H1 (cell line): Measurements from ENCODE around the gene TTC13. TPM values are rescaled to one million over a fixed set of nuclear protein-coding genes. Genes with fewer than 3 reads are reported as not detected.

Experiments
- CTCF ChIA-PET: fragments of 300-600 bp; sonication (Branson Sonifier 250); formaldehyde crosslinking; loops from one replicate; lab custom pipeline; 2021; ENCODE audit not compliant: partially characterized antibody; lab: Charles Lee
- POLR2A ChIA-PET: fragments of 300-600 bp; sonication (Branson Sonifier 250); formaldehyde crosslinking; loops from one replicate; lab custom pipeline; 2021; ENCODE audit warnings: inconsistent platforms; ENCODE audit not compliant: partially characterized antibody; lab: Charles Lee
- DNase-seq, 2 experiments: peaks; one replicate each; pipeline versions ENCODE4 v3.0.0 to v3.0.0-alpha.2; 2010 to 2022; ENCODE audit warnings: low spot score in 2 of 2, low read depth in 1 of 2, mixed read lengths in 1 of 2
- FAIRE-seq: peaks from 2 replicates; lab custom pipeline; 2011; peaks lifted over from hg19 to GRCh38; lab: Jason Lieb, UNC
- H2AFZ ChIP-seq: 2 replicates; pipeline ENCODE4 v1.8.1; 2012; ENCODE audit warnings: low read length, inconsistent platforms
- H2AK5ac ChIP-seq: 2 replicates; pipeline ENCODE4 v1.6.1; 2013; ENCODE audit warnings: low read depth, low read length
- H2BK120ac ChIP-seq: replicated peaks from 2 replicates; pipeline ENCODE3; 2013; ENCODE audit warnings: low read depth, low read length, inconsistent platforms
- H2BK12ac ChIP-seq: 2 replicates; pipeline ENCODE4 v1.6.1; 2013; ENCODE audit warnings: low read depth, low read length
- H2BK15ac ChIP-seq: 2 replicates; pipeline ENCODE4 v1.6.1; 2013; ENCODE audit warnings: low read length
- H2BK20ac ChIP-seq: 2 replicates; pipeline ENCODE4 v1.6.1; 2013; ENCODE audit warnings: low read length
- H2BK5ac ChIP-seq: 2 replicates; pipeline ENCODE4 v1.6.1; 2013; ENCODE audit warnings: low read depth, low read length
- H3K14ac ChIP-seq: 2 replicates; pipeline ENCODE4 v1.6.1; 2013; ENCODE audit warnings: inconsistent platforms; ENCODE audit not compliant: insufficient read length
- H3K18ac ChIP-seq: 2 replicates; pipeline ENCODE4 v1.6.1; 2013; ENCODE audit warnings: low read length; ENCODE audit errors: extremely low read depth
- H3K23ac ChIP-seq: 2 replicates; pipeline ENCODE4 v1.6.1; 2013; ENCODE audit warnings: inconsistent platforms; ENCODE audit not compliant: insufficient read length
- H3K23me2 ChIP-seq: 2 replicates; pipeline ENCODE4 v1.6.1; 2013; ENCODE audit warnings: low read depth, low read length
- H3K27ac ChIP-seq: 2 replicates; pipeline ENCODE4 v1.6.1; 2011; ENCODE audit warnings: low read depth, low read length, inconsistent platforms
- H3K27me3 ChIP-seq, 4 experiments: replicated peaks in 1 of 4; 1 replicate in 1 of 4; 2 replicates in 3 of 4; pipeline versions ENCODE4 v1.6.1 to v1.8.1; 2011 to 2013; ENCODE audit warnings: low read length in 3 of 4, mild to moderate bottlenecking in 3 of 4, inconsistent platforms in 2 of 4, mixed read lengths in 2 of 4, moderate library complexity in 1 of 4; ENCODE audit not compliant: control insufficient read depth in 3 of 4, insufficient read depth in 3 of 4; ENCODE audit errors: extremely low read depth in 1 of 4
- H3K36me3 ChIP-seq, 4 experiments: 2 replicates each; pipeline versions ENCODE4 v1.6.1 to v1.8.1; 2011 to 2013; ENCODE audit warnings: mild to moderate bottlenecking in 4 of 4, low read length in 3 of 4, moderate library complexity in 2 of 4, control low read depth in 1 of 4, inconsistent platforms in 1 of 4; ENCODE audit not compliant: insufficient read depth in 4 of 4, control insufficient read depth in 2 of 4
- H3K4ac ChIP-seq: replicated peaks from 2 replicates; pipeline ENCODE3; 2013; ENCODE audit warnings: low read length, low read depth, mixed read lengths, inconsistent platforms; ENCODE audit not compliant: insufficient read length
- H3K4me1 ChIP-seq, 4 experiments: replicated peaks in 1 of 4; 1 replicate in 1 of 4; 2 replicates in 3 of 4; pipeline versions ENCODE4 v1.6.1 to v1.8.1; 2011 to 2013; ENCODE audit warnings: low read length in 3 of 4, inconsistent platforms in 2 of 4, mixed read lengths in 1 of 4; ENCODE audit not compliant: insufficient read depth in 4 of 4, control insufficient read depth in 3 of 4
- H3K4me2 ChIP-seq, 2 experiments: 2 replicates each; pipeline versions ENCODE4 v1.6.1 to v1.8.1; 2011 to 2013; ENCODE audit warnings: low read depth in 2 of 2, low read length in 2 of 2, control low read depth in 1 of 2, inconsistent platforms in 1 of 2, mild to moderate bottlenecking in 1 of 2; ENCODE audit not compliant: insufficient read depth in 1 of 2
- H3K4me3 ChIP-seq, 4 experiments: fragments of 200-600, 300-600 bp in 1 of 4; sonication (generic), shearing (Covaris generic), sonication (Bioruptor Twin) in 1 of 4; 2 replicates each; pipeline versions ENCODE4 v1.5.1 to v1.8.1; 2011 to 2016; ENCODE audit warnings: low read length in 4 of 4, low read depth in 3 of 4, control low read depth in 2 of 4, inconsistent platforms in 2 of 4, mild to moderate bottlenecking in 2 of 4, mixed read lengths in 1 of 4, moderate library complexity in 1 of 4; ENCODE audit not compliant: insufficient read depth in 2 of 4; ENCODE audit errors: extremely low read depth in 1 of 4
- H3K56ac ChIP-seq: replicated peaks from 2 replicates; pipeline ENCODE3; 2013; ENCODE audit warnings: low read depth, mild to moderate bottlenecking, mixed read lengths, low read length, inconsistent platforms; ENCODE audit not compliant: insufficient read length
- H3K79me1 ChIP-seq: 2 replicates; pipeline ENCODE4 v1.6.1; 2013; ENCODE audit warnings: low read depth, low read length, control low read depth
- H3K79me2 ChIP-seq, 2 experiments: 2 replicates each; pipeline versions ENCODE4 v1.6.1 to v1.8.1; 2012 to 2013; ENCODE audit warnings: low read length in 2 of 2, mild to moderate bottlenecking in 2 of 2, inconsistent platforms in 1 of 2; ENCODE audit not compliant: insufficient read depth in 2 of 2, control insufficient read depth in 1 of 2
- H3K9ac ChIP-seq, 4 experiments: replicated peaks in 1 of 4; 1 replicate in 1 of 4; 2 replicates in 3 of 4; pipeline versions ENCODE4 v1.6.1 to v1.8.1; 2011 to 2013; ENCODE audit warnings: low read depth in 3 of 4, low read length in 3 of 4, control low read depth in 2 of 4, mild to moderate bottlenecking in 2 of 4, moderate library complexity in 2 of 4, inconsistent platforms in 1 of 4; ENCODE audit errors: extremely low read depth in 1 of 4
- H3K9me3 ChIP-seq, 2 experiments: 2 replicates each; pipeline versions ENCODE4 v1.6.1 to v1.8.1; 2012 to 2013; ENCODE audit warnings: mild to moderate bottlenecking in 2 of 2, moderate library complexity in 2 of 2, control low read depth in 1 of 2, inconsistent platforms in 1 of 2, low read depth in 1 of 2, low read length in 1 of 2, mixed read lengths in 1 of 2; ENCODE audit not compliant: insufficient read depth in 2 of 2
- H4K20me1 ChIP-seq, 2 experiments: replicated peaks in 1 of 2; 2 replicates each; pipeline versions ENCODE3 to v1.8.1; 2011 to 2013; ENCODE audit warnings: inconsistent platforms in 2 of 2, low read length in 2 of 2, mild to moderate bottlenecking in 1 of 2; ENCODE audit not compliant: insufficient read depth in 2 of 2, control insufficient read depth in 1 of 2
- H4K5ac ChIP-seq: 2 replicates; pipeline ENCODE4 v1.6.1; 2013; ENCODE audit warnings: low read length, low read depth, mixed read lengths, inconsistent platforms; ENCODE audit not compliant: insufficient read length
- H4K8ac ChIP-seq: 2 replicates; pipeline ENCODE4 v1.8.0; 2013; ENCODE audit warnings: mild to moderate bottlenecking, moderate library complexity, low read length, inconsistent platforms; ENCODE audit not compliant: insufficient read depth; ENCODE audit errors: extremely low read depth
- H4K91ac ChIP-seq: replicated peaks from 2 replicates; pipeline ENCODE3; 2013; ENCODE audit warnings: low read length, mixed read lengths, inconsistent platforms; ENCODE audit not compliant: insufficient read length
- BACH1 ChIP-seq: IDR thresholded peaks from 2 replicates; pipeline ENCODE4 v1.6.1; 2012; ENCODE audit warnings: low read length, improper control_type of control experiment
- BCL11A ChIP-seq, 2 experiments: IDR thresholded peaks; one replicate each; pipeline ENCODE4 v1.6.1; 2011; ENCODE audit warnings: low read depth in 2 of 2, low read length in 2 of 2, mild to moderate bottlenecking in 2 of 2
- EP300 ChIP-seq, 2 experiments: IDR thresholded peaks; 1 replicate in 1 of 2; 2 replicates in 1 of 2; pipeline ENCODE4 v1.6.1; 2011 to 2012; ENCODE audit warnings: low read depth in 2 of 2, low read length in 2 of 2, mild to moderate bottlenecking in 2 of 2, borderline replicate concordance in 1 of 2, inconsistent platforms in 1 of 2, moderate library complexity in 1 of 2
- EZH2 ChIP-seq: fragments of 200-600 bp; sonication (generic); IDR thresholded peaks from 2 replicates; pipeline ENCODE4 v1.7.1; 2012; ENCODE audit warnings: low read depth, mild to moderate bottlenecking, moderate library complexity, low read length, inconsistent platforms; ENCODE audit not compliant: severe bottlenecking
- HDAC2 ChIP-seq, 2 experiments: fragments of 300-600 bp in 1 of 2; sonication (generic) in 1 of 2; IDR thresholded peaks; 2 replicates each; pipeline ENCODE4 v1.6.1; 2011 to 2012; ENCODE audit warnings: low read depth in 2 of 2, low read length in 2 of 2, mild to moderate bottlenecking in 2 of 2, moderate library complexity in 2 of 2, borderline replicate concordance in 1 of 2, inconsistent platforms in 1 of 2
- MAFK ChIP-seq: IDR thresholded peaks from 2 replicates; pipeline ENCODE4 v1.6.1; 2012; ENCODE audit warnings: low read depth, mild to moderate bottlenecking, improper control_type of control experiment, low read length
- SP4 ChIP-seq: IDR thresholded peaks from 2 replicates; pipeline ENCODE4 v1.6.1; 2012; ENCODE audit warnings: low read length, inconsistent platforms
- WGBS, 2 experiments: shearing (Covaris generic) in 1 of 2; methylation state at CpG; one replicate each; pipeline versions ENCODE4 v1.1.6 to v1.1.7; 2013 to 2015; ENCODE audit warnings: low lambda C conversion rate in 2 of 2, mixed read lengths in 2 of 2, inconsistent platforms in 1 of 2, low coverage in 1 of 2, missing lambda C conversion rate in 1 of 2; ENCODE audit not compliant: insufficient replicate concordance in 2 of 2, insufficient coverage in 1 of 2, insufficient read length in 1 of 2; ENCODE audit errors: extremely low coverage in 1 of 2, missing lambda C conversion rate in 1 of 2; 5-methylcytosine and 5-hydroxymethylcytosine counted together
- polyA plus RNA-seq, 7 experiments: library from polyadenylated mRNA; depleted of rRNA in 3 of 7; stranded (reverse) in 5 of 7; unstranded in 2 of 7; fragments of >200 nt in 5 of 7; fragments of 200-250 nt in 2 of 7; gene quantifications; 1 replicate in 5 of 7; 2 replicates in 1 of 7; 4 replicates in 1 of 7; pipeline versions ENCODE4 v1.2.1 to v1.2.3, GENCODE V29; 2011 to 2013; ENCODE audit warnings: missing spikeins in 2 of 7, mixed read lengths in 2 of 7
- total RNA-seq: library from RNA; stranded (reverse); fragmentation: NEBNext Ultra II Directional; extraction: Animal tissue kit (Norgen Biotek cat#: 25700); gene quantifications from 2 replicates; pipeline ENCODE4 v1.2.1, GENCODE V29; 2021
- TF ChIP-seq, protein P1 (sequence below): IDR thresholded peaks from 2 replicates; pipeline ENCODE4 v1.6.1; 2011; ENCODE audit warnings: low read depth, mild to moderate bottlenecking, low read length; ENCODE audit not compliant: insufficient read depth

The TTC13 gene
- total and polyA plus RNA-seq, 2 of the 8 experiments (the other 6 are each of a cell fraction or from before 2014, with no cell fraction given) = 3.1 to 7.1 TPM

DNA sequence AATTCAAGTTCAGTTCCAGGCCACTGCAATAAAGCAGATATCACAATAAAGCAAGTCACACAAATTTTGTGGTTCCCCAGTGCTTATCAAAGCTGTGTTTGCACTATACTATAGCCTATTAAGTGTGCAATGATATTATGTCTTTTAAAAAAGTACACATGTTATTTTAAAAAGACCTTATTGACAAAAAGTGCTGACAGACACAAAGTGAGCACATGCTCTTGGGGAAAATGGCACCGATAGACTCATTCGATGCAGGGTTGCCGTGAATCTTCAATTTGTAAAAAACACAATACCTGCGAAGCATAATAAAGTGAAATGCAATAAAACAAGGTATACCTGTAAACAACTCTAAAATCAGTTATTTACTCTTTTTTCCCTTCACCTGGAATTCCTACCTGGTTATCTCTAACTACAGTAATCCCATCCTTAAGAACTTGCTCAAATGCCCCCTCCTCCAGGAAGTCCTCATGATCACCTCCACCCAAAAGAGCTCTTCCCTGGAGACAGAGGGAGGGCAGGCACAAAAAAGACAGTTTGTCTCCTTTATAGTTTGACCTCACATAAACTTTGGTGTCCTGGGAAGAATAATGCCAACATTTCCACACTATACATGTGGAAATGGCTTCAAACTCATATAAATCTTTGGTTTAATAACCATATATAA, 100.6 kb downstream of the TTC13 start:
- H3K4me3 ChIP-seq = no peak overlapping the region
- WGBS, 2 experiments = 91% methylated on average over 4 of the region's 4 CpGs; no CpG with 5 or more reads in 1 of the 2 experiments
- H2BK15ac ChIP-seq = no peak overlapping the region
- no peak overlapping the region for H2BK120ac ChIP-seq
- no peak overlapping the region for H2BK5ac ChIP-seq
- no peak overlapping the region for H3K18ac ChIP-seq
- POLR2A ChIA-PET = interaction anchor here (0.9 to 2.3 kb wide), 2 partner anchors 8 to 23 kb away, joined by 3 to 8 read pairs; no protein-coding TSS in a partner anchor
- TF ChIP-seq MAFK (no peak), BCL11A (IDR thresholded peaks at IDR 0.05; ENCODE audit: low read depth in 2 of 2, low read length in 2 of 2) (no peak), SP4 (no peak), HDAC2 (IDR thresholded peaks at IDR 0.05; ENCODE audit: borderline replicate concordance in 1 of 2, low read depth in 2 of 2, low read length in 2 of 2) (no peak), EZH2 (no peak), BACH1 (no peak), EP300 (IDR thresholded peaks at IDR 0.05; ENCODE audit: borderline replicate concordance in 1 of 2, low read depth in 2 of 2, low read length in 2 of 2) (no peak)
- TF ChIP-seq, protein P1, sequence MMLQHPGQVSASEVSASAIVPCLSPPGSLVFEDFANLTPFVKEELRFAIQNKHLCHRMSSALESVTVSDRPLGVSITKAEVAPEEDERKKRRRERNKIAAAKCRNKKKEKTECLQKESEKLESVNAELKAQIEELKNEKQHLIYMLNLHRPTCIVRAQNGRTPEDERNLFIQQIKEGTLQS = no peak
- peaks cover 0 to 6% (median 4%) of the 10 kb centered on the region in 4 experiments; a peak in 4 of 7 replicates for H3K4me1 ChIP-seq
- H3K79me2 ChIP-seq = no peaks in the 10 kb centered on the region
- no peaks in the 10 kb centered on the region for H4K20me1 ChIP-seq
- no peak overlapping the region for H3K27ac ChIP-seq
- no peak overlapping the region for H3K4ac ChIP-seq
- H3K9ac ChIP-seq = no peak overlapping the region
- no peak overlapping the region for H4K91ac ChIP-seq
- no peak overlapping the region for H3K23ac ChIP-seq
- H3K23me2 ChIP-seq = no peaks in the 10 kb centered on the region
- no peaks in the 10 kb centered on the region for H3K36me3 ChIP-seq
- H2BK20ac ChIP-seq = no peak overlapping the region
- no peak for DNase-seq
- H3K4me2 ChIP-seq = no peak overlapping the region
- no peaks in the 10 kb centered on the region for H3K27me3 ChIP-seq
- no peaks in the 10 kb centered on the region for H3K9me3 ChIP-seq
- H2AK5ac ChIP-seq = no peak overlapping the region
- H3K56ac ChIP-seq = no peak overlapping the region
- H4K5ac ChIP-seq = no peak overlapping the region
- no peak overlapping the region for H4K8ac ChIP-seq
- CTCF ChIA-PET = interaction anchor here (1.8 kb wide), 1 partner anchor 23 kb away, joined by 4 read pairs; no protein-coding TSS in a partner anchor
- no peak for FAIRE-seq
- no peaks in the 10 kb centered on the region for H3K79me1 ChIP-seq
- no peak overlapping the region for H2BK12ac ChIP-seq
- no peak overlapping the region for H2AFZ ChIP-seq
- H3K14ac ChIP-seq = no peak overlapping the region
